ENCODE measurements around the gene PRKCA.

DNA sequence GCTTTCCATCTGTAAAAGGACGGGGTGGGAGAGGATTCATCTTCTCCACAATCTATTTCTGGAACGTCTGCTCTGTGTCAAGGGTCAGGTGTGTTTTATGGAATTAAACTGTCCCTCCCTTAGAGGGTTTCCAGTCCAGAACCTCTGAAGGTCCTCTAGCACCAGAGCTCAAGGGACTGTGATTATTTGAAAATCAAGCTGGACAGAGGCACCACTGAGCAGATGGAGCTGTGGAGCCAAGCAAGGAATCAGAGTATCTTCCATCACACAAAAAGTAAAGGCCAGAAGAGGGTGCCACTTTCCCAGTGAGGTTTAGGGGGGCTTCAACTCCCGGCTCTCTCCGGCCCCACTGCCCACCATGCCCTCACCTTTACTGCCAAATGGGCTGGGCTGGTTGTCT, 539.3 kb downstream of the PRKCA start:
- TF ChIP-seq, protein P1, sequence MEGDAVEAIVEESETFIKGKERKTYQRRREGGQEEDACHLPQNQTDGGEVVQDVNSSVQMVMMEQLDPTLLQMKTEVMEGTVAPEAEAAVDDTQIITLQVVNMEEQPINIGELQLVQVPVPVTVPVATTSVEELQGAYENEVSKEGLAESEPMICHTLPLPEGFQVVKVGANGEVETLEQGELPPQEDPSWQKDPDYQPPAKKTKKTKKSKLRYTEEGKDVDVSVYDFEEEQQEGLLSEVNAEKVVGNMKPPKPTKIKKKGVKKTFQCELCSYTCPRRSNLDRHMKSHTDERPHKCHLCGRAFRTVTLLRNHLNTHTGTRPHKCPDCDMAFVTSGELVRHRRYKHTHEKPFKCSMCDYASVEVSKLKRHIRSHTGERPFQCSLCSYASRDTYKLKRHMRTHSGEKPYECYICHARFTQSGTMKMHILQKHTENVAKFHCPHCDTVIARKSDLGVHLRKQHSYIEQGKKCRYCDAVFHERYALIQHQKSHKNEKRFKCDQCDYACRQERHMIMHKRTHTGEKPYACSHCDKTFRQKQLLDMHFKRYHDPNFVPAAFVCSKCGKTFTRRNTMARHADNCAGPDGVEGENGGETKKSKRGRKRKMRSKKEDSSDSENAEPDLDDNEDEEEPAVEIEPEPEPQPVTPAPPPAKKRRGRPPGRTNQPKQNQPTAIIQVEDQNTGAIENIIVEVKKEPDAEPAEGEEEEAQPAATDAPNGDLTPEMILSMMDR (CRISPR knock-in tag; IDR thresholded peaks at IDR 0.05) = no peak
- TF ChIP-seq NFIC (IDR thresholded peaks at IDR 0.05; ENCODE audit: low read length) (no peak), RAD21 (CRISPR knock-in tag; IDR thresholded peaks at IDR 0.05) (no peak), GABPB1 (CRISPR knock-in tag; IDR thresholded peaks at IDR 0.05) (no peak), SUZ12 (IDR thresholded peaks at IDR 0.05; ENCODE audit: low read depth, low read length) (no peak), BHLHE40 (IDR thresholded peaks at IDR 0.05; ENCODE audit: low read length) (no peak), ZNF350 (CRISPR knock-in tag; IDR thresholded peaks at IDR 0.05; ENCODE audit: borderline replicate concordance, low read depth) (no peak), CEBPB (IDR thresholded peaks at IDR 0.05; ENCODE audit: borderline replicate concordance, low read depth, low read length) (no peak)
- TF ChIP-seq, protein P2, sequence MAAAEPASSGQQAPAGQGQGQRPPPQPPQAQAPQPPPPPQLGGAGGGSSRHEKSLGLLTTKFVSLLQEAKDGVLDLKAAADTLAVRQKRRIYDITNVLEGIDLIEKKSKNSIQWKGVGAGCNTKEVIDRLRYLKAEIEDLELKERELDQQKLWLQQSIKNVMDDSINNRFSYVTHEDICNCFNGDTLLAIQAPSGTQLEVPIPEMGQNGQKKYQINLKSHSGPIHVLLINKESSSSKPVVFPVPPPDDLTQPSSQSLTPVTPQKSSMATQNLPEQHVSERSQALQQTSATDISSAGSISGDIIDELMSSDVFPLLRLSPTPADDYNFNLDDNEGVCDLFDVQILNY (CRISPR knock-in tag; conservative IDR thresholded peaks at IDR 0.05) = no peak
- TF ChIP-seq, protein P3, sequence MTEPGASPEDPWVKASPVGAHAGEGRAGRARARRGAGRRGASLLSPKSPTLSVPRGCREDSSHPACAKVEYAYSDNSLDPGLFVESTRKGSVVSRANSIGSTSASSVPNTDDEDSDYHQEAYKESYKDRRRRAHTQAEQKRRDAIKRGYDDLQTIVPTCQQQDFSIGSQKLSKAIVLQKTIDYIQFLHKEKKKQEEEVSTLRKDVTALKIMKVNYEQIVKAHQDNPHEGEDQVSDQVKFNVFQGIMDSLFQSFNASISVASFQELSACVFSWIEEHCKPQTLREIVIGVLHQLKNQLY (CRISPR knock-in tag; IDR thresholded peaks at IDR 0.05) = no peak
- TF ChIP-seq, protein P4, sequence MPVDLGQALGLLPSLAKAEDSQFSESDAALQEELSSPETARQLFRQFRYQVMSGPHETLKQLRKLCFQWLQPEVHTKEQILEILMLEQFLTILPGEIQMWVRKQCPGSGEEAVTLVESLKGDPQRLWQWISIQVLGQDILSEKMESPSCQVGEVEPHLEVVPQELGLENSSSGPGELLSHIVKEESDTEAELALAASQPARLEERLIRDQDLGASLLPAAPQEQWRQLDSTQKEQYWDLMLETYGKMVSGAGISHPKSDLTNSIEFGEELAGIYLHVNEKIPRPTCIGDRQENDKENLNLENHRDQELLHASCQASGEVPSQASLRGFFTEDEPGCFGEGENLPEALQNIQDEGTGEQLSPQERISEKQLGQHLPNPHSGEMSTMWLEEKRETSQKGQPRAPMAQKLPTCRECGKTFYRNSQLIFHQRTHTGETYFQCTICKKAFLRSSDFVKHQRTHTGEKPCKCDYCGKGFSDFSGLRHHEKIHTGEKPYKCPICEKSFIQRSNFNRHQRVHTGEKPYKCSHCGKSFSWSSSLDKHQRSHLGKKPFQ (CRISPR knock-in tag; IDR thresholded peaks at IDR 0.05; ENCODE audit: insufficient replicate concordance) = no peak

Data from HepG2 (cell line).